Islet precursor cell (in vitro differentiated cells): ENCODE results near the gene PIH1D1.
"Not testable (repeated sequence)": the region's sequence is repeated elsewhere in the genome, so short reads cannot be mapped to it uniquely, and the experiment has no call there.

Experiments used
- DNase-seq: peaks from one replicate; pipeline ENCODE4 v3.0.0-alpha.2; 2018

Gene PIH1D1

DNA sequence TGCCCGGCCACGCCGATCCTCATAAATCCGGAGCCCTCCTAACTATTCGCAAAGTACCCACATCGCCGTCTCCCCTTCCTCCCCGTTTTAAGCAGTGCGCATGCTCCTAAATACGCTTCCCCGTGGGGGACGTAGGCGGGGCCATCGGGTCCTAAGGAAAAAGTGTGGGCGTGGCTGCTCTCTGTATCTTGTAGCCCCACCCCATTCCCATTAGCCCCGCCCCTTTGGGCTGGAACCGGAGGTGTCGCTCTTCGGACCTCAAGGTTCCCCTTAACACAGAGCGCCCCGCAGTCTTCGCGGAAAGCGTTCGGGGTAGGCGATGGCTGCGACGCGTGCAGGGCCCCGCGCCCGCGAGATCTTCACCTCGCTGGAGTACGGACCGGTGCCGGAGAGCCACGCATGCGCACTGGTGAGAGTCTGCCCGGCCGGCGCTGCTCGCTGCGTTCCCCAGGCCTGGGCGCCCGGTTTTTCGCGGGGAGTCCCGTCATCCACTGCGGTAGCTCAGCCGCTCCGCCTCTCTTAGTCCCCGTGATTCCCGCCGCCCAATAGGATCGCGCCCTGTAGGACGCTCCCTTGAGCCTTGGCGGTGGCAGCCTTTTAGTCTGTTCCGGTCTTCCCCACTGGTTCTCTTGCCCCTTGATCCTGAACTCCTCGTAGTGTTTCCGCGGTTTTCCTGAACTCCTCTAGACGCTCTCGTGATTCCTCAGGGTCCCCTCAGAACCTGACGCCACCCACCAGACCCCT lies 1.6 kb upstream of the PIH1D1 start, which contains the start of gene ALDH16A1:
Gene ALDH16A1 (plus strand): TSS at position 213 of the 744 bp plus-strand sequence. CDS start 107 bp downstream, at position 320.
- peak; percentile 98 for DNase-seq

DNA sequence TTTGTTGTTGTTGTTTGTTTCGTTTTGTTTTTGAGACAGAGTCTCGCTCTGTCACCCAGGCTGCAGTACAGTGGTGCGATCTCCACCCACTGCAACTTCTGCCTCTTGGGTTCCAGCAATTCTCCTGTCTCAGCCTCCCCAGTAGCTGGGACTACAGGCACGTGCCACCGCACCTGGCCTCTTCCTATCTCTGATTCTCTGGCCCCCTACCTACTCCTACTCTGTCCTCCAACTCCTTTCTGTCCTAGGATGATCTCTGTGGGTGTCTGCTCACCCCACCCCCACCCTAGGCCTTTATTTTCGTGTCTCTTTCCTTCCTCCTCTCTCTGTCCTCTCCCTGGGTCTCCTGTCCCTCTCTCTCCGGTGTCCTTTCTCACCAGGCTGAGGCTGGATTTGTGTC lies 1.2 kb downstream of the PIH1D1 start:
- no peak for DNase-seq

- DNase-seq, result no peak
Observed at GRCh38 chr19:49448432-49448786, 3.2 kb downstream of the PIH1D1 start.

GRCh38 chr19:49447485-49448431 lies 3.9 kb downstream of the PIH1D1 start:
- DNase-seq, result peak; percentile 62

DNA sequence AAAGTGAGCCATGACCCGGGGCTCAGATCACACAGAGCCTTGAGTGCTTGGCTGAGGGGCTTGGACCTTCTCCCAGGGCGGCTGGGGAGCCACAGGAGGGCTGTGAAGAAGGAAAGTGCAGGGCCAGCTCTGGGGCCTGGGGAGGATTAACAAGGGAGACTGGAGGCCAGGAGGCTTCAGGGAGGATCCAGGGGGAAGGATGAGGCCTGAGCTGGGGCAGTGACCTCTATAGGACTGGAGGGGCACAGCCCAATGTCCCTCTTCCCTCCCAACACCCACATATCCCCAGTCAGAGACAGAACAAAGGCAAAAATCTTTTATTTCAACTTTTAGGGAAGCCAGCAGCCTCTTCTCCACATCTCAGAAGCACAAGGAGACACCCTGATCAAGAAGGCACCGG lies 5.6 kb downstream of the PIH1D1 start:
- DNase-seq, result no peak

- not testable (repeated sequence) for DNase-seq
Observed at GRCh38 chr19:49444100-49444700, 7.4 kb downstream of the PIH1D1 start.

DNA sequence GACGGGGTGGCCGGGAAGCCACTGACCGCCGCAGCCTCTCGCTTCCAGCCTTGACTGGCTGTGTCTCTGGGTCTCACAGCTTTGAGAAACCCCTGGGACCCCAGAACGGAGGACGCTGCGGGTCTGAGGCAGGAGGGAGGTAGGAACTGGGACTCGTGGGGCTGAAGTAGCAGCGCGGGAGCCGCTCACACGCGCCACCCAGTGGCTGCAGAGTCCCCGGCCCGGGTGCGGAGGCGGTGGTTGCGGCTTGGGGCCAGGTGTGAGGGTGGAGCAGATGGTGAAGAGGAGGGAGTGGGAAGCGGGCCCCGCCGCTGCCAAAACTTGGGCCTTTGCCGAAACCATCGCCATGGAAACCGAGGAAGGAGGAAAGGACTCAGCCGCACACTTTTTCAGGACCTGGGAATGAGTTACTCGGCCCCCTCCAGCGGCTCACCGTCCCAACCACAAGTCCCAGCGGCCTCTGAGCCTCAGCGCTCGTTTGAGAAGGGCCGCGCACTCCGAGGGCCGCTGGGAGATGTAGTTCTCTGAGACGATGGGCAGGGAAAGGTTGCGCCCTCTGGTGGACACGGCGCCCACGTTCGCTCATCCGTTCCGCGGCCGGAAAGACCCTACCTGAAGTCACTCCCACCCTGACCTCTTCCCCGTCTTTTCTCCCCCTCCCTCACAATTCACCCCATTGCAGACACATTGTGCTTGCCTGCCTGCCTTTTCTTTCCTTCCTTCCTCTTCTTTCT lies 8.1 kb downstream of the PIH1D1 start:
- peak; percentile 97 for DNase-seq

GRCh38 chr19:49442771-49443365 lies 8.7 kb downstream of the PIH1D1 start:
- peak; percentile 99 for DNase-seq

DNA sequence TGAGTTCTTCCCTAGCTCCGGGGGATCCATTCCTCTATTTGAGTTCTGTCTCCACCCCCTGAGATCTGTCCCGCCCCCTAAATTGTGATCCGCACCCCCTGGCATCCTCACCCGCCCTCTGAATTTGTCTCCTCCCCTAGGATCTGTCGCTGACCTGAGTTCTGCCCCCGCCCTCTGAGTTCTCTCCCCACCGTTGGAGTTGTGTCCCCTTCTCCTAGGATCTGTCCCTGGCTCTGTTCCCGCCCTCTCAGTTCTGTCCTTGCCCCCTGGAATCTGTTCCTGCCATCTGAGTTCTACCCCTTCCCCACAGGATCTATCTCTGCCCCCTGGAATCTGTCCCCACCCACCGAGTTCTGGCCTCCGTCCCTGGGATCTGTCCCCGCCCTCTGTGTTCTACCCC lies 9.3 kb downstream of the PIH1D1 start:
- no peak for DNase-seq

DNA sequence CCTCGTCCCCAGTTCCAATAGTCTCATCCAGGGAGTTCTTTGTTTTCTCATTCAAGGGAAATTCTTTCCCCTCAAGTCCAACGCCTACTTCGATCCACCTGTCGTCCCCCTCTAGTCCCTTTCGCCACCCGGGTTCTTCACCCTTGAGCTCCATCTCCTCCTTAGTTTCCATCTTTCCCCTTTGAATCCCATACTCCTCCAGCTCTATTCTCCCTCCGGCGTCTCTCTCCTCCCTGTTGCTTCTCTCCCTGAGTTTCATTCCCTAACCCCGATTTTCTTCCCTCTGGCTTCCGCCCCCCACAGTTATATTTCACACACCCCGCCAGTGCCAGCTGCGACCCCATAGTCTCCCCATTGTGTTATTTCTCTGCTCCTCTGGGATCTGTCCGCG lies 9.7 kb downstream of the PIH1D1 start:
- no peak for DNase-seq

DNA sequence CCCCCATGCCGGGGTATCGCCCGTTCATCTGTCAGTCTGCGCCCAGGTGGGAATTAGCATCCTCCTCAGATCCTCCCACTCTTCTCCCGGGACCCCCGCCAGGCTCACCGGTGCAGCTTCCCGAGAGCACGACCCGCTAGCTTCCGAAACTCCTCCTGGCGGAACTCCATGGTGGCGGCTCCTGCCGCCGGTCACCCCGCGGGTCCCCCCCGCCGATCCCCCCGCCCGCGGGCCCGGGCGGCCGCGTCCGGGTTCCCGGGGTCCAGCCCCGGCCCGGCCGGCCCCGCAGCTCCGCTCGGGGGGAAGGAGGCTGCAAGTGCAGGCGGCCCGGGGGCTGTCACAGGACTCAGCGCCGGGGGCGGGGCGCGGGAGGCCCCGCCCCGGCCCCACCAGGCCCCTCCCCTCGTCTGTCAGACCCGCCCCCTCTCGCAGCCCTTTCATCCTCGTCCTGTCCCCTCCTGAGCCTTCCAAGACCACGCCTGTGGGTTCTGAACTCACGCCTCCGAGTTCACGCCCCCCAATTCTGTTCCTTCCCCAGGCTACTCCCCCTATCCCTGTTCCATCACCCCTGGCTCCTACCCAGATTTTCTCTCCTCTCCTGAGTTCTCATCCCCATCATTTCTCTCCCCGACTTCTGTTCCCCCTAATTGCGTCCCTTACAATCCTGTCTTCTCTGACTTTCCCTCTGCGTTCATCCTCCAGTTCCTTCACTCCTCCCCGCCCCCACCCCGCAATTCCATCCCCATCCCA lies 10.2 kb downstream of the PIH1D1 start, which contains the start of gene SLC17A7:
Gene SLC17A7 (minus strand): TSS at position 318 of the 750 bp plus-strand sequence. CDS start 148 bp downstream, at position 170.
- DNase-seq, result peak; percentile 72

DNA sequence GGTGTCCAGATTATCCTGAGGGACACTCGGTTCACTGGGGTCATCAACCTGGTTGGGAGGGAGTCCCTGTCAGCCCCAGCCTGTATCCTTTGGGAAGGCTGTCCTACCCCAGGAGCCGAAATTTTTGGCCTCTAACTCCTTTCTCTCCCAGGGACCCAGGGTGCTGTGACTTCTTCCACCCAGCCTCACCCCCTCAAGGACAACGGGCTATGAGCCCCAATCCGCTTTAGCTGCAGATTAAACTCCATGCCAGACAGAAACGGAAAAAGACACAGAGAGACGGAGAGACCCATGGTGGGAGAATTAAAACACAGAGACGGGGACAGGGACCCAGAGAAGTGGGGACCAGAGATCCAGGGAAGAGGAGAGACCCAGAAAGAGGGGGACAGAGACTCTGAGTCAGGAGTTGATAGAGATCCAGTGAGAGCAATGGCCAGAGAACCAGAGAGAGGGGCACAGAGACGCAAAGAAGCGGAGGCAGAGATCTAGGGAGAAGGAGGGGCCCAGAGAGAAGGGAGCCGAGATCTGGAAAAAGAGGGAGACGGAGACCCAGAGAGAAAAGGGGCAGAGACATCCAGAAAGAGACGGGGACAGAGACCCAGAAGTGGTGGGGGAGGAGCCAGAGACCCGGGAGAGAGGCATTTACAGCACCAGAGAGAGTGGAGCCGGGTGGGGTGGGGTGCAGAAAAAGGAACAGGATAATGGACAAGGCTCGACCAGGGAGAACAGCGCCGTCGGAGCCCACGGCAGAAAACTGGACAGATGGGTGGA lies 11.0 kb downstream of the PIH1D1 start:
- DNase-seq, result no peak

DNA sequence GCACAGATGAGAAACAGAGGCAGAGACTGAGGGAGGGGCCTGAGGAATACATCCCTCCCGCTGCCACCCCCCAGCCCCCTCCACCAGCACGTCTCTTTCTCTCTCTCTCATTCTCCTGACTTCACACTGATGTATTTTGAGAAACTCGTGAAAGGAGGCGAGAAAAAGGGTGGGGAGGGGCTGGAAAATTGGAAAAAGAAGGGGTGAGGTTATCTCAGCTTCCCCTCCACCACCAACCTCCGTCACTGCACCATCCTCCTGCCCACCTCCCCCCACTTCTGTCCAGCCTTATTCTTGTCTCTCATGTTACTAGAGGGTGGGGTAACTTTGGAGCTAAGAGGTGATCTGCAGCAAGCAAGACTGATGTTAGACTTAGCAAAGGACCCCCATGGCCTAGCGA lies 11.8 kb downstream of the PIH1D1 start:
- DNase-seq, result no peak

- no peak for DNase-seq
Observed at GRCh38 chr19:49438261-49438660, 13.4 kb downstream of the PIH1D1 start.

GRCh38 chr19:49437231-49437630 lies 14.4 kb downstream of the PIH1D1 start:
- DNase-seq, result no peak

- DNase-seq, result peak; percentile 69
Observed at GRCh38 chr19:49436381-49437017, 15.1 kb downstream of the PIH1D1 start.

- DNase-seq, result no peak
Observed at GRCh38 chr19:49435670-49436069, 15.9 kb downstream of the PIH1D1 start.

DNA sequence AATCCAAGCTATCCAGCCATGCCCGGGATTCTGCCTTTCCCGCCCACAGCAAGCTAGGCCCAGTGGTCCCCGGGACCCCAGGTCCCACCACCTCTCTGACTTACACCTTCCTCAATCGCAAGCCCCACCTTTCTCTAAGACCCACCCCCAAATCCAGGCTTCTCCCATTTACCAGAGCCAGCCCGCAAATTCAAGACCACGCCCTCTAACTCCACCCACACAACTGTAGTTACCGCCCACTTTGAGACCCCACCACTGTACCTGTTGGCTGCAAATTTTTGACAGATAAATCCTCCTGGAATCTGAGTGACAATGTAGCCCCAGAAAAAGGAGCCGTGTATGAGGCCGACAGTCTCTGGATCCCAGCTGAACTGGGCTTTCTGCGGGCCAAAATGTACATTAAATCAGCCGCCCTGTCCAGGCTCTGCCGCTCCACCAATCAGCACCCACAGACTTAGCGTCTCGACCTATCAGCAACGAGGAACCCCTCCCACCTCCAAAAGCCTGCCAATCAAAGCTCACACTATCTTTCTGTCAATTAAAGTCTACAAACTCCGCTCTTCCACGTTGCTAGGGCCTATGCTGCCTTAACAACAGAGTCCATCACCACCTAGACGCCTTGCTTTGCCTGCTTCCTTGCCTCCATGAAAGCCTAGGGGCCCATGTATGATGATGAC lies 16.6 kb downstream of the PIH1D1 start:
- no peak for DNase-seq

GRCh38 chr19:49433240-49433901 lies 18.2 kb downstream of the PIH1D1 start:
- no peak for DNase-seq
